CD14-positive monocyte (primary cell): ENCODE data around the gene CHST11. TPM values are rescaled to one million over a fixed set of nuclear protein-coding genes. Genes with fewer than 3 reads are reported as not detected.

Experiments used
- DNase-seq, 3 donors: peaks; one replicate each; pipeline ENCODE4 v3.0.0-alpha.2; 2011 to 2022
- H2AFZ ChIP-seq: 2 replicates; pipeline ENCODE4 v1.6.0; 2012; ENCODE audit warnings: mild to moderate bottlenecking, low read depth, low read length, inconsistent platforms; ENCODE audit not compliant: insufficient read depth, poor library complexity, severe bottlenecking
- H3K27ac ChIP-seq, 2 donors: 1 replicate in 1 of 2; 2 replicates in 1 of 2; pipeline ENCODE4 v1.5.1; 2012 to 2013; ENCODE audit warnings: low read length in 2 of 2, control low read depth in 1 of 2, inconsistent platforms in 1 of 2, low read depth in 1 of 2, mild to moderate bottlenecking in 1 of 2
- H3K27me3 ChIP-seq, 2 donors: one replicate each; pipeline versions ENCODE4 v1.6.0 to v1.6.1; 2011 to 2013; ENCODE audit warnings: low read length in 2 of 2; ENCODE audit not compliant: control insufficient read depth in 2 of 2, insufficient read depth in 2 of 2
- H3K36me3 ChIP-seq, 2 donors: replicated peaks in 1 of 2; 1 replicate in 1 of 2; 2 replicates in 1 of 2; pipeline versions ENCODE4 v1.5.1 to v1.6.1; 2012 to 2013; ENCODE audit warnings: low read length in 2 of 2, control low read depth in 1 of 2, inconsistent platforms in 1 of 2, mild to moderate bottlenecking in 1 of 2; ENCODE audit not compliant: insufficient read depth in 2 of 2, control insufficient read depth in 1 of 2
- H3K4me1 ChIP-seq, 2 donors: 1 replicate in 1 of 2; 2 replicates in 1 of 2; pipeline versions ENCODE4 v1.5.1 to v1.6.1; 2012 to 2013; ENCODE audit warnings: low read length in 2 of 2, control low read depth in 1 of 2, inconsistent platforms in 1 of 2, mild to moderate bottlenecking in 1 of 2, moderate library complexity in 1 of 2; ENCODE audit not compliant: insufficient read depth in 2 of 2, control insufficient read depth in 1 of 2
- H3K4me2 ChIP-seq: replicated peaks from 2 replicates; pipeline ENCODE3; 2012; ENCODE audit warnings: low read length, moderate library complexity, mild to moderate bottlenecking; ENCODE audit not compliant: poor library complexity, severe bottlenecking; ENCODE audit errors: extremely low read depth
- H3K4me3 ChIP-seq, 3 experiments: fragments of 200-600 bp in 1 of 3; sonication (generic) in 1 of 3; replicated peaks in 1 of 3; 1 replicate in 2 of 3; 2 replicates in 1 of 3; pipeline ENCODE4 v1.5.1; 2011 to 2013; ENCODE audit warnings: low read length in 3 of 3, mild to moderate bottlenecking in 3 of 3, control low read depth in 2 of 3, low read depth in 2 of 3, inconsistent platforms in 1 of 3, moderate library complexity in 1 of 3
- H3K79me2 ChIP-seq: 2 replicates; pipeline ENCODE4 v1.6.0; 2012; ENCODE audit warnings: mild to moderate bottlenecking, control low read depth, inconsistent platforms, low read length, moderate library complexity; ENCODE audit not compliant: insufficient read depth
- H3K9ac ChIP-seq: 2 replicates; pipeline ENCODE4 v1.6.0; 2017; ENCODE audit warnings: low read length, mild to moderate bottlenecking; ENCODE audit not compliant: insufficient read depth, poor library complexity, severe bottlenecking
- H3K9me3 ChIP-seq, 2 donors: replicated peaks in 1 of 2; 1 replicate in 1 of 2; 2 replicates in 1 of 2; pipeline versions ENCODE4 v1.5.1 to v1.6.1; 2012 to 2013; ENCODE audit warnings: low read length in 2 of 2, control low read depth in 1 of 2; ENCODE audit not compliant: control insufficient read depth in 1 of 2, insufficient read depth in 1 of 2
- H4K20me1 ChIP-seq: 2 replicates; pipeline ENCODE4 v1.6.0; 2012; ENCODE audit warnings: mild to moderate bottlenecking, low read length, control low read depth, moderate library complexity; ENCODE audit not compliant: insufficient read depth
- H3K27ac Mint-ChIP-seq, 7 donors: one replicate each; pipeline ENCODE4 v1.8.0; 2020; ENCODE audit warnings: mild to moderate bottlenecking in 7 of 7, mixed read lengths in 7 of 7, moderate library complexity in 6 of 7, inconsistent platforms in 2 of 7
- H3K27me3 Mint-ChIP-seq, 3 donors: one replicate each; pipeline ENCODE4 v1.8.0; 2021 to 2022; ENCODE audit warnings: low read depth in 3 of 3, mild to moderate bottlenecking in 3 of 3, mixed read lengths in 3 of 3, moderate library complexity in 3 of 3, inconsistent platforms in 1 of 3
- H3K36me3 Mint-ChIP-seq, 2 donors: one replicate each; pipeline ENCODE4 v1.8.0; 2020; ENCODE audit warnings: mixed read lengths in 2 of 2, inconsistent platforms in 1 of 2, mild to moderate bottlenecking in 1 of 2
- H3K4me1 Mint-ChIP-seq: one replicate; pipeline ENCODE4 v1.8.0; 2020; ENCODE audit warnings: mild to moderate bottlenecking, mixed read lengths
- H3K4me3 Mint-ChIP-seq, 2 donors: one replicate each; pipeline ENCODE4 v1.8.0; 2020; ENCODE audit warnings: mild to moderate bottlenecking in 2 of 2, mixed read lengths in 2 of 2, moderate library complexity in 1 of 2
- H3K9me3 Mint-ChIP-seq, 7 donors: one replicate each; pipeline ENCODE4 v1.8.0; 2020 to 2022; ENCODE audit warnings: mixed read lengths in 7 of 7, mild to moderate bottlenecking in 6 of 7, moderate library complexity in 6 of 7, inconsistent platforms in 2 of 7
- CTCF ChIP-seq: fragments of 200-600 bp; IDR thresholded peaks from one replicate; pipeline ENCODE4 v1.8.0; 2022; ENCODE audit warnings: antibody characterized with exemption, mild to moderate bottlenecking
- WGBS: methylation state at CpG from one replicate; pipeline ENCODE4 v1.1.5; 2013; ENCODE audit warnings: missing lambda C conversion rate; ENCODE audit not compliant: insufficient coverage; 5-methylcytosine and 5-hydroxymethylcytosine counted together
- intact Hi-C, 2 donors: fragments of 100-400 bp; cut with micrococcal nuclease; formaldehyde crosslinking; loops; one replicate each; pipeline versions ENCODE4 v1.15.0 to v1.15.1; 2023
- polyA plus RNA-seq, 3 donors: library from polyadenylated mRNA; depleted of rRNA in 1 of 3; unstranded in 2 of 3; stranded (reverse) in 1 of 3; fragments of 300-500 nt in 2 of 3; fragments of >200 nt in 1 of 3; fragmentation: Illumina TruSeq in 2 of 3; gene quantifications; 1 replicate in 2 of 3; 2 replicates in 1 of 3; pipeline ENCODE4 v1.2.3, GENCODE V29; 2012 to 2021

CHST11 gene
- polyA plus RNA-seq, 3 donors: 44.4 to 66.6 (median 48.4) TPM

DNA sequence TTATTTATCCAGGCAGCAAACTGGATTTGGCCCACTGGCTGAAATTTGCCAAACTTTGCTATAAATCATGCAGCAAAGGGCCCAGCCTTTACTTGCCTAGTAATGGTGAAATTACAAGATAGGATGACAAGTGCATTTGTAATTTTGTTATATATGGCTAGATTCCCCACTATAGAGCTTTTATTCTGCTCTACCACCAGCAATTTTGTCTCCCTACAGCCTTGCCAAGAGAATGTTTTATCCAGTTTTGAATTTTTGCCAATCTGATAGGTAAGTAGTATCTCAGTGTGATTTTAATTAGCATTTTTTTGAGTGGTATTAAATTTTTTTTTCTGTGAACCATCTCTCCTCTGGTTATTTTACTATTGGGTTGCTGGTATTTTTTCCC, 339.7 kb downstream of the CHST11 start:
- DNase-seq: no peak
- Histone ChIP-seq H3K9ac (no peak overlapping the region), H3K27me3 (no peaks in the 10 kb centered on the region), H3K79me2 (no peaks in the 10 kb centered on the region), H3K4me1 (peaks cover 8 to 11% of the 10 kb centered on the region in 2 donors), H3K9me3 (no peaks in the 10 kb centered on the region), H4K20me1 (no peaks in the 10 kb centered on the region), H3K4me3 (no peak overlapping the region), H3K27ac (no peak overlapping the region), H2AFZ (no peak overlapping the region), H3K4me2 (no peak overlapping the region), H3K36me3 (no peaks in the 10 kb centered on the region)
- Mint-ChIP-seq H3K9me3 (peaks cover 0 to 6% (median 2%) of the 10 kb centered on the region in 7 donors), H3K27me3 (peaks cover 0 to 3% (median 0%) of the 10 kb centered on the region in 3 donors), H3K36me3 (no peaks in the 10 kb centered on the region), H3K4me1 (peaks cover 10% of the 10 kb centered on the region), H3K4me3 (no peak overlapping the region), H3K27ac (no peak overlapping the region)
- intact Hi-C loops: no loop called here
- TF ChIP-seq CTCF: no peak

DNA sequence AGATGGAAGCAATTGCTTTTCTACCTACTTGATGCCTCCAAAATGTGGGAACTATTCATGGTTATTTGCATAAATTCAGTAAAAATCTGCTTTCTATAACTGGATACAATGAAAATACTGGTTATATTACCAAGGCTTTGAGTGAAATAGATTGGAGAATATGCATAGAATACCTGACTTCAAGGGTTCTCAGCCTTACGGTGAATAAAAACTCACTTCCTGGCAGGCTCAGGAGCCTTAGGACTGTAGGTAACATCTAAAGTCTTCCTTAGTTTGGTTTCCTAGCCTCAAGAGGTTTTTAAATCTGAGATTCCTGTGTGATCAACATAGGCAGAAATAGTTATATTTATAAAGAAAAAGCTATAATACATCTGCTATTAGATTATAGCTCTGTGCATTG, 342.7 kb downstream of the CHST11 start:
- Histone ChIP-seq H3K36me3 (no peaks in the 10 kb centered on the region), H3K4me2 (no peak overlapping the region), H3K4me1 (no peaks in the 10 kb centered on the region), H3K27ac (no peak overlapping the region), H3K9ac (no peak overlapping the region), H3K79me2 (no peaks in the 10 kb centered on the region), H3K4me3 (no peak overlapping the region), H4K20me1 (no peaks in the 10 kb centered on the region), H2AFZ (no peak overlapping the region), H3K9me3 (no peaks in the 10 kb centered on the region), H3K27me3 (no peaks in the 10 kb centered on the region)
- no peaks in the 10 kb centered on the region for H3K9me3 Mint-ChIP-seq
- no peak for DNase-seq
- no peak overlapping the region for H3K4me3 Mint-ChIP-seq
- peaks cover 5% of the 10 kb centered on the region for H3K4me1 Mint-ChIP-seq
- H3K27me3 Mint-ChIP-seq: peaks cover 0 to 3% (median 0%) of the 10 kb centered on the region in 3 donors
- no peak overlapping the region for H3K27ac Mint-ChIP-seq
- intact Hi-C loops: no loop called here
- H3K36me3 Mint-ChIP-seq: no peaks in the 10 kb centered on the region
- no peak for TF ChIP-seq CTCF
- no CpG with 5 or more reads among the region's 1 CpG for WGBS
